K562 (cell line): Measurements from ENCODE around the gene ANKMY2. TPM values are rescaled to one million over a fixed set of nuclear protein-coding genes. Genes with fewer than 3 reads are reported as not detected.

Experiments
- ATAC-seq: fragments of 200-7000 bp; cut with Tn5 transposase; 3 replicates; pipeline ENCODE4 v1.9.1; 2020; ENCODE audit warnings: moderate library complexity
- BruUV-seq: library from RNA; stranded (reverse); fragments of 400-500 nt; replicated peaks from 2 replicates; lab custom pipeline; 2021; lab: Mats Ljungman, UMichigan
- CTCF ChIA-PET: fragments of 300-600 bp; formaldehyde crosslinking; extraction: SDS; loops from one replicate; lab custom pipeline; 2021; ENCODE audit warnings: low intra/inter-chr PET ratio; lab: Yijun Ruan, JAX
- POLR2A ChIA-PET: fragments of 300-600, 350-650 bp; sonication (Branson Sonifier 250); formaldehyde crosslinking; extraction: SDS; loops from one replicate; lab custom pipeline; 2021; ENCODE audit warnings: antibody characterized with exemption, inconsistent platforms; lab: Yijun Ruan, JAX
- DNase-seq, 4 experiments: peaks; one replicate each; pipeline versions ENCODE4 v3.0.0 to v3.0.0-alpha.2; 2011 to 2018; ENCODE audit warnings: low spot score in 3 of 4, mixed read lengths in 3 of 4; ENCODE audit errors: extremely low read depth in 1 of 4
- FAIRE-seq: peaks from 2 replicates; lab custom pipeline; 2011; peaks lifted over from hg19 to GRCh38; lab: Jason Lieb, UNC
- H2AFZ ChIP-seq: 2 replicates; pipeline ENCODE4 v1.6.0; 2011; ENCODE audit warnings: low read depth, low read length, control low read depth, inconsistent platforms
- H3K27ac ChIP-seq: fragments of 200-600 bp; 3 replicates; pipeline ENCODE4 v1.8.0; 2011; ENCODE audit warnings: low read depth, mild to moderate bottlenecking, control low read depth, inconsistent platforms, low read length, moderate library complexity, mixed read lengths; ENCODE audit errors: extremely low read depth
- H3K27me3 ChIP-seq, 2 experiments: fragments of 300-600 bp in 1 of 2; 2 replicates in 1 of 2; 3 replicates in 1 of 2; pipeline versions ENCODE4 v1.6.0 to v1.8.0; 2011; ENCODE audit warnings: inconsistent platforms in 2 of 2, low read length in 2 of 2, mild to moderate bottlenecking in 1 of 2, mixed read lengths in 1 of 2, moderate library complexity in 1 of 2; ENCODE audit not compliant: control insufficient read depth in 2 of 2, insufficient read depth in 2 of 2
- H3K36me3 ChIP-seq: fragments of 300-600 bp; 3 replicates; pipeline ENCODE4 v1.8.0; 2011; ENCODE audit warnings: mild to moderate bottlenecking, low read length, inconsistent platforms; ENCODE audit not compliant: control insufficient read depth, insufficient read depth
- H3K4me1 ChIP-seq, 2 experiments: fragments of 200-600 bp in 1 of 2; replicated peaks in 1 of 2; 2 replicates in 1 of 2; 3 replicates in 1 of 2; pipeline versions ENCODE4 v1.5.1 to v1.8.0; 2011; ENCODE audit warnings: inconsistent platforms in 2 of 2, low read length in 2 of 2, mild to moderate bottlenecking in 1 of 2, mixed read lengths in 1 of 2, moderate library complexity in 1 of 2; ENCODE audit not compliant: control insufficient read depth in 2 of 2, insufficient read depth in 2 of 2
- H3K4me2 ChIP-seq: 2 replicates; pipeline ENCODE4 v1.6.1; 2011; ENCODE audit warnings: low read length, control low read depth, inconsistent platforms, mixed read lengths; ENCODE audit not compliant: insufficient read depth
- H3K4me3 ChIP-seq: fragments of 200-600 bp; sonication (generic), shearing (Covaris generic); 2 replicates; pipeline ENCODE4 v1.5.1; 2016; ENCODE audit warnings: control low read depth, inconsistent platforms
- H3K79me2 ChIP-seq: fragments of 200-600 bp; 3 replicates; pipeline ENCODE4 v1.8.0; 2011; ENCODE audit warnings: low read length, inconsistent platforms; ENCODE audit not compliant: control insufficient read depth, insufficient read depth
- H3K9ac ChIP-seq, 2 experiments: 2 replicates each; pipeline versions ENCODE4 v1.6.0 to v1.6.1; 2011; ENCODE audit warnings: low read depth in 2 of 2, low read length in 2 of 2, control low read depth in 1 of 2, inconsistent platforms in 1 of 2, mild to moderate bottlenecking in 1 of 2, mixed read lengths in 1 of 2; ENCODE audit not compliant: insufficient read depth in 1 of 2
- H3K9me1 ChIP-seq: one replicate; pipeline ENCODE4 v1.6.0; 2011; ENCODE audit warnings: inconsistent platforms, mild to moderate bottlenecking, low read length, moderate library complexity; ENCODE audit not compliant: control insufficient read depth, insufficient read depth
- H3K9me3 ChIP-seq: replicated peaks from 2 replicates; pipeline ENCODE4 v1.5.1; 2011; ENCODE audit warnings: low read depth, low read length, inconsistent platforms; ENCODE audit not compliant: control insufficient read depth, insufficient read depth
- H4K20me1 ChIP-seq: replicated peaks from 2 replicates; pipeline ENCODE4 v1.6.1; 2011; ENCODE audit warnings: low read length, inconsistent platforms, mixed read lengths; ENCODE audit not compliant: control insufficient read depth, insufficient read depth
- ARID4B ChIP-seq: sonication (generic); formaldehyde crosslinking; IDR thresholded peaks from 2 replicates; pipeline ENCODE4 v1.8.0; 2022; ENCODE audit warnings: mild to moderate bottlenecking, missing genetic modification reagents
- ESRRB ChIP-seq: fragments of 250-450 bp; sonication (Bioruptor Pico); IDR thresholded peaks from 2 replicates; pipeline ENCODE4 v1.5.0; 2020; ENCODE audit warnings: mild to moderate bottlenecking, moderate library complexity, borderline replicate concordance
- HIVEP1 ChIP-seq: fragments of 250-450 bp; sonication (Bioruptor Pico); IDR thresholded peaks from 2 replicates; pipeline ENCODE4 v1.4.0; 2020; ENCODE audit warnings: mild to moderate bottlenecking
- HNRNPK ChIP-seq: fragments of 200-400 bp; formaldehyde crosslinking; IDR thresholded peaks from one replicate; pipeline ENCODE4 v1.6.1; 2018; ENCODE audit warnings: mild to moderate bottlenecking, low read depth, low read length; ENCODE audit not compliant: poor library complexity, severe bottlenecking
- KDM5B ChIP-seq: fragments of 200-600 bp; sonication (generic); IDR thresholded peaks from 2 replicates; pipeline ENCODE4 v1.6.1; 2012; ENCODE audit warnings: low read depth, mild to moderate bottlenecking, moderate library complexity, low read length, control low read depth, inconsistent platforms; ENCODE audit not compliant: insufficient replicate concordance
- LARP7 ChIP-seq: fragments of 450-650 bp; IDR thresholded peaks from 2 replicates; pipeline ENCODE4 v1.6.1; 2016
- MECOM ChIP-seq: fragments of 250-450 bp; sonication (Bioruptor Pico); IDR thresholded peaks from 2 replicates; pipeline ENCODE4 v1.8.0; 2022; ENCODE audit warnings: inconsistent platforms
- RHOXF2B ChIP-seq: fragments of 250-450 bp; sonication (Bioruptor Pico); conservative IDR thresholded peaks from 2 replicates; pipeline ENCODE4 v1.5.1; 2021
- SMAD2 ChIP-seq: fragments of 150-350 bp; IDR thresholded peaks from 2 replicates; pipeline ENCODE4 v1.6.1; 2014; ENCODE audit warnings: low read depth, mild to moderate bottlenecking, low read length
- SMAD4 ChIP-seq: fragments of 250-450 bp; sonication (Bioruptor Pico); conservative IDR thresholded peaks from 2 replicates; pipeline ENCODE4 v1.8.0; 2021; ENCODE audit warnings: inconsistent platforms, mild to moderate bottlenecking, moderate library complexity
- ZBTB7A ChIP-seq: IDR thresholded peaks from 2 replicates; pipeline ENCODE4 v1.6.1; 2011; ENCODE audit warnings: low read depth, mild to moderate bottlenecking, low read length, moderate library complexity, borderline replicate concordance; ENCODE audit not compliant: control insufficient read depth
- ZNF766 ChIP-seq: fragments of 200-800 bp; sonication (Bioruptor generic); conservative IDR thresholded peaks from 2 replicates; pipeline ENCODE4 v1.6.1; 2016; ENCODE audit warnings: missing genetic modification characterization, missing compliant biosample characterization
- WGBS: fragments of 100-300 bp; shearing (Covaris generic); methylation state at CpG from one replicate; pipeline ENCODE4 v1.1.6; 2016; ENCODE audit warnings: low coverage, mixed read lengths; ENCODE audit not compliant: insufficient coverage; ENCODE audit errors: missing lambda C conversion rate; 5-methylcytosine and 5-hydroxymethylcytosine counted together
- in situ Hi-C: fragments of 300-500 bp; cut with MboI; formaldehyde crosslinking; loops from 4 replicates; pipeline ENCODE4 v1.15.0; 2018; ENCODE audit warnings: inconsistent platforms, mixed read lengths
- intact Hi-C: fragments of 100-400 bp; cut with micrococcal nuclease; formaldehyde crosslinking; loops from 2 replicates; pipeline ENCODE4 v1.14.2; 2022
- polyA plus RNA-seq, 8 experiments: library from polyadenylated mRNA; depleted of rRNA in 4 of 8; stranded (reverse) in 5 of 8; unstranded in 3 of 8; fragments of >200 nt; fragmentation: Nextera tagmentation in 2 of 8; fragmentation: Illumina TruSeq in 1 of 8; extraction: Ambion mirVana in 2 of 8; extraction: Trizol in 1 of 8; gene quantifications; 2 replicates each; pipeline versions ENCODE4 v1.2.1 to v1.2.3, GENCODE V29; 2011 to 2014; ENCODE audit warnings: inconsistent platforms in 1 of 8, missing spikeins in 1 of 8
- total RNA-seq, 7 experiments: library from RNA; depleted of rRNA in 6 of 7; stranded (reverse); fragments of >200 nt in 6 of 7; fragmentation: Illumina TruSeq in 2 of 7; extraction: Trizol in 2 of 7; gene quantifications; 2 replicates each; pipeline versions ENCODE4 v1.2.1 to v1.2.3, GENCODE V29; 2011 to 2021; ENCODE audit warnings: low replicate concordance in 1 of 7
- TF ChIP-seq, protein P1 (sequence below): conservative IDR thresholded peaks from 2 replicates; pipeline ENCODE4 v1.6.1; 2011; ENCODE audit warnings: low read depth, mild to moderate bottlenecking, low read length; ENCODE audit not compliant: control insufficient read depth

ANKMY2 gene
- total and polyA plus RNA-seq, 9 of the 15 experiments (the other 6 are each of a cell fraction or from before 2014, with no cell fraction given), result 38.9 to 71.5 (median 48.8) TPM

GRCh38 chr7:16585540-16585939 is 60.0 kb downstream of the ANKMY2 start:
- no TSS peak for BruUV-seq
- Histone ChIP-seq H3K36me3 (no peaks in the 10 kb centered on the region), H3K9me3 (no peaks in the 10 kb centered on the region), H3K27ac (no peak overlapping the region), H3K4me2 (no peak overlapping the region), H3K79me2 (no peaks in the 10 kb centered on the region), H2AFZ (no peak overlapping the region), H3K27me3 (no peaks in the 10 kb centered on the region), H3K9ac (no peak overlapping the region), H3K4me1 (peaks cover 6 to 11% of the 10 kb centered on the region in 2 experiments; a peak in 3 of 5 replicates), H4K20me1 (no peaks in the 10 kb centered on the region), H3K9me1 (no peaks in the 10 kb centered on the region), H3K4me3 (no peak overlapping the region)
- TF ChIP-seq HNRNPK (no peak), HIVEP1 (no peak), LARP7 (no peak), MECOM (no peak), ESRRB (CRISPR knock-in tag) (no peak), ARID4B (CRISPR knock-in tag) (no peak), RHOXF2B (CRISPR knock-in tag) (no peak), SMAD4 (CRISPR knock-in tag) (no peak), SMAD2 (no peak), KDM5B (no peak), ZBTB7A (no peak), ZNF766 (CRISPR knock-in tag) (no peak)
- TF ChIP-seq, protein P1, sequence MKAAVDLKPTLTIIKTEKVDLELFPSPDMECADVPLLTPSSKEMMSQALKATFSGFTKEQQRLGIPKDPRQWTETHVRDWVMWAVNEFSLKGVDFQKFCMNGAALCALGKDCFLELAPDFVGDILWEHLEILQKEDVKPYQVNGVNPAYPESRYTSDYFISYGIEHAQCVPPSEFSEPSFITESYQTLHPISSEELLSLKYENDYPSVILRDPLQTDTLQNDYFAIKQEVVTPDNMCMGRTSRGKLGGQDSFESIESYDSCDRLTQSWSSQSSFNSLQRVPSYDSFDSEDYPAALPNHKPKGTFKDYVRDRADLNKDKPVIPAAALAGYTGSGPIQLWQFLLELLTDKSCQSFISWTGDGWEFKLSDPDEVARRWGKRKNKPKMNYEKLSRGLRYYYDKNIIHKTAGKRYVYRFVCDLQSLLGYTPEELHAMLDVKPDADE, result no peak
- in situ Hi-C loops, result no loop called here
- POLR2A ChIA-PET, result interaction anchor here (1.2 kb wide), 1 partner anchor 13 kb away, joined by 4 read pairs; no protein-coding TSS in a partner anchor
- WGBS, result 74% methylated on average over 17 of the region's 17 CpGs
- FAIRE-seq (no peak), ATAC-seq (no peak), DNase-seq (no peak)
- intact Hi-C loops, result no loop called here
- CTCF ChIA-PET, result no interaction called here
